NB4 (cell line): ENCODE results near the gene HOXC10.

Source experiments
- POLR2A ChIP-seq: IDR thresholded peaks from 2 replicates; pipeline ENCODE4 v1.6.1; 2011; ENCODE audit warnings: mild to moderate bottlenecking; ENCODE audit not compliant: insufficient read length; ENCODE audit errors: extremely low read depth
- TF ChIP-seq, protein P1 (sequence below): IDR thresholded peaks from one replicate; pipeline ENCODE4 v1.5.1; 2012; ENCODE audit warnings: low read depth, low read length

DNA sequence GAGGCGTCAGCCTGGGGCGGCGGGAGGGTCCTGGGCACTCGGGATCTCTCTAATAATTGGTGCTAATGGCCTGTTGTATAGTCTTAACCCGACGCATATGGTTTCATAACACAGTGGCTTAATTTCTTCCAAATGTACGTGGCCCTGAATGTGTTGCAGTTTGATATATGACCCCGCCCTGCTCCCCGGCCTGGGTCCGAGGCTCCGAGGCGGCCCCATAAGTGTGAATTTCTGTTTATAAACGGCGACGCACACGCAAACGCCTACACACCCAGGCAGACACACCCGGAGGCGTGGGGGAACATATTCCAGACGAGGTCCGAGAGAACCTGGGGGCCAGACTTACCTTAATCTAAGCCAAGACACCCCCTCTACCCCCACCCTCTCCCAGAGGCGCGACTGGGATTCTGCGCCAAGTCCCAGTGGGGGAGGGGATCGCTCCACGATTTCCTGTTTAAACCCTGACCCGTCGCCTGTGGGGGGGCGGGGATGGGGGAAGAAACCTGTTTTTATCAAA is 33.6 kb downstream of the HOXC10 start:
- TF ChIP-seq POLR2A: no peak
- TF ChIP-seq, protein P1, sequence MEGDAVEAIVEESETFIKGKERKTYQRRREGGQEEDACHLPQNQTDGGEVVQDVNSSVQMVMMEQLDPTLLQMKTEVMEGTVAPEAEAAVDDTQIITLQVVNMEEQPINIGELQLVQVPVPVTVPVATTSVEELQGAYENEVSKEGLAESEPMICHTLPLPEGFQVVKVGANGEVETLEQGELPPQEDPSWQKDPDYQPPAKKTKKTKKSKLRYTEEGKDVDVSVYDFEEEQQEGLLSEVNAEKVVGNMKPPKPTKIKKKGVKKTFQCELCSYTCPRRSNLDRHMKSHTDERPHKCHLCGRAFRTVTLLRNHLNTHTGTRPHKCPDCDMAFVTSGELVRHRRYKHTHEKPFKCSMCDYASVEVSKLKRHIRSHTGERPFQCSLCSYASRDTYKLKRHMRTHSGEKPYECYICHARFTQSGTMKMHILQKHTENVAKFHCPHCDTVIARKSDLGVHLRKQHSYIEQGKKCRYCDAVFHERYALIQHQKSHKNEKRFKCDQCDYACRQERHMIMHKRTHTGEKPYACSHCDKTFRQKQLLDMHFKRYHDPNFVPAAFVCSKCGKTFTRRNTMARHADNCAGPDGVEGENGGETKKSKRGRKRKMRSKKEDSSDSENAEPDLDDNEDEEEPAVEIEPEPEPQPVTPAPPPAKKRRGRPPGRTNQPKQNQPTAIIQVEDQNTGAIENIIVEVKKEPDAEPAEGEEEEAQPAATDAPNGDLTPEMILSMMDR: no peak
